H9 (cell line): ENCODE data around the gene NFU1. TPM values are rescaled to one million over a fixed set of nuclear protein-coding genes. Genes with fewer than 3 reads are reported as not detected.

Experiments
- DNase-seq: peaks from one replicate; pipeline ENCODE4 v3.0.0-alpha.2; 2017
- H2AFZ ChIP-seq: one replicate; pipeline ENCODE4 v1.6.1; 2013; ENCODE audit warnings: mild to moderate bottlenecking, low read length, control low read depth, moderate library complexity
- H2AK5ac ChIP-seq: 2 replicates; pipeline ENCODE4 v1.6.1; 2013; ENCODE audit warnings: low read length, control low read depth, mixed read lengths; ENCODE audit not compliant: insufficient read length
- H2BK120ac ChIP-seq: one replicate; pipeline ENCODE4 v1.6.1; 2013; ENCODE audit warnings: low read depth, mild to moderate bottlenecking, low read length, control low read depth, inconsistent platforms; ENCODE audit not compliant: poor library complexity, severe bottlenecking
- H2BK12ac ChIP-seq: 2 replicates; pipeline ENCODE4 v1.6.1; 2013; ENCODE audit warnings: low read length, control low read depth, mixed read lengths, low read depth; ENCODE audit not compliant: insufficient read length
- H2BK15ac ChIP-seq: 2 replicates; pipeline ENCODE4 v1.6.1; 2013; ENCODE audit warnings: low read depth, low read length, control low read depth
- H2BK20ac ChIP-seq: one replicate; pipeline ENCODE4 v1.6.1; 2013; ENCODE audit warnings: low read depth, mild to moderate bottlenecking, low read length, control low read depth, inconsistent platforms; ENCODE audit not compliant: poor library complexity, severe bottlenecking
- H2BK5ac ChIP-seq: 2 replicates; pipeline ENCODE4 v1.6.1; 2013; ENCODE audit warnings: low read length, control low read depth, mixed read lengths; ENCODE audit not compliant: insufficient read length
- H3K14ac ChIP-seq: 2 replicates; pipeline ENCODE4 v1.6.1; 2013; ENCODE audit warnings: low read length, control low read depth; ENCODE audit not compliant: insufficient read depth
- H3K18ac ChIP-seq: 2 replicates; pipeline ENCODE4 v1.6.1; 2013; ENCODE audit warnings: low read depth, mild to moderate bottlenecking, mixed read lengths, low read length, control low read depth; ENCODE audit not compliant: insufficient read length
- H3K23ac ChIP-seq: 2 replicates; pipeline ENCODE4 v1.6.1; 2013; ENCODE audit warnings: low read length, control low read depth, mixed read lengths, low read depth; ENCODE audit not compliant: insufficient read length
- H3K23me2 ChIP-seq: 2 replicates; pipeline ENCODE4 v1.6.1; 2013; ENCODE audit warnings: low read depth, mild to moderate bottlenecking, mixed read lengths, low read length, control low read depth; ENCODE audit not compliant: insufficient read length, poor library complexity, severe bottlenecking
- H3K27ac ChIP-seq: 2 replicates; pipeline ENCODE4 v1.5.1; 2013; ENCODE audit warnings: low read length, control low read depth, mixed read lengths, low read depth; ENCODE audit not compliant: insufficient read length
- H3K27me3 ChIP-seq: 2 replicates; pipeline ENCODE4 v1.6.1; 2013; ENCODE audit warnings: low read length, control low read depth, inconsistent platforms; ENCODE audit not compliant: insufficient read depth
- H3K4ac ChIP-seq: 2 replicates; pipeline ENCODE4 v1.6.1; 2013; ENCODE audit warnings: low read depth, mild to moderate bottlenecking, control low read depth, inconsistent platforms, low read length, moderate library complexity
- H3K4me1 ChIP-seq: 2 replicates; pipeline ENCODE4 v1.6.1; 2013; ENCODE audit warnings: low read length, control low read depth, inconsistent platforms; ENCODE audit not compliant: insufficient read depth
- H3K4me2 ChIP-seq: 2 replicates; pipeline ENCODE4 v1.6.1; 2013; ENCODE audit warnings: low read length, control low read depth, mixed read lengths; ENCODE audit not compliant: insufficient read length, insufficient read depth
- H3K56ac ChIP-seq: 2 replicates; pipeline ENCODE4 v1.6.1; 2013; ENCODE audit warnings: low read depth, mild to moderate bottlenecking, mixed read lengths, low read length, control low read depth; ENCODE audit not compliant: insufficient read length
- H3K79me1 ChIP-seq: 2 replicates; pipeline ENCODE4 v1.6.1; 2013; ENCODE audit warnings: low read depth, mild to moderate bottlenecking, moderate library complexity, low read length, control low read depth, inconsistent platforms; ENCODE audit not compliant: insufficient read depth, poor library complexity, severe bottlenecking
- H3K79me2 ChIP-seq: 2 replicates; pipeline ENCODE4 v1.6.1; 2013; ENCODE audit warnings: low read length, control low read depth, inconsistent platforms; ENCODE audit not compliant: insufficient read depth
- H3K9ac ChIP-seq: 2 replicates; pipeline ENCODE4 v1.6.1; 2013; ENCODE audit warnings: low read length, control low read depth, mixed read lengths; ENCODE audit not compliant: insufficient read length; ENCODE audit errors: extremely low read depth
- H3K9me3 ChIP-seq: one replicate; pipeline ENCODE4 v1.6.1; 2013; ENCODE audit warnings: low read depth, low read length, inconsistent platforms; ENCODE audit not compliant: control insufficient read depth
- H3T11ph ChIP-seq: one replicate; pipeline ENCODE4 v1.6.1; 2013; ENCODE audit warnings: mild to moderate bottlenecking, low read length, control low read depth, inconsistent platforms
- H4K20me1 ChIP-seq: one replicate; pipeline ENCODE4 v1.6.1; 2013; ENCODE audit not compliant: control insufficient read depth, insufficient read length, insufficient read depth
- H4K5ac ChIP-seq: 2 replicates; pipeline ENCODE4 v1.6.1; 2013; ENCODE audit warnings: low read depth, mild to moderate bottlenecking, mixed read lengths, low read length, control low read depth; ENCODE audit not compliant: insufficient read length
- H4K8ac ChIP-seq: replicated peaks from 2 replicates; pipeline ENCODE4 v1.6.1; 2013; ENCODE audit warnings: low read length, control low read depth, mixed read lengths, low read depth; ENCODE audit not compliant: insufficient read length
- H4K91ac ChIP-seq: 2 replicates; pipeline ENCODE4 v1.6.1; 2013; ENCODE audit warnings: low read depth, mild to moderate bottlenecking, moderate library complexity, mixed read lengths, low read length, control low read depth; ENCODE audit not compliant: insufficient read length
- H3K27ac Mint-ChIP-seq, 3 experiments: 2 replicates in 2 of 3; 3 replicates in 1 of 3; pipeline ENCODE4 v1.8.0; 2020 to 2021; ENCODE audit warnings: mixed read lengths in 3 of 3, mild to moderate bottlenecking in 1 of 3, moderate library complexity in 1 of 3
- H3K27me3 Mint-ChIP-seq: 2 replicates; pipeline ENCODE4 v1.8.0; 2021; ENCODE audit warnings: low read depth, mild to moderate bottlenecking, moderate library complexity, mixed read lengths
- H3K36me3 Mint-ChIP-seq, 3 experiments: 2 replicates in 2 of 3; 3 replicates in 1 of 3; pipeline ENCODE4 v1.8.0; 2020 to 2021; ENCODE audit warnings: low read depth in 3 of 3, mixed read lengths in 3 of 3; ENCODE audit not compliant: insufficient read depth in 1 of 3
- H3K4me1 Mint-ChIP-seq, 2 experiments: 2 replicates each; pipeline ENCODE4 v1.8.0; 2020; ENCODE audit warnings: mixed read lengths in 2 of 2
- H3K4me3 Mint-ChIP-seq, 2 experiments: 2 replicates in 1 of 2; 3 replicates in 1 of 2; pipeline ENCODE4 v1.8.0; 2020 to 2021; ENCODE audit warnings: mild to moderate bottlenecking in 2 of 2, mixed read lengths in 2 of 2, moderate library complexity in 1 of 2
- H3K9me3 Mint-ChIP-seq, 2 experiments: 2 replicates in 1 of 2; 3 replicates in 1 of 2; pipeline ENCODE4 v1.8.0; 2020; ENCODE audit warnings: mild to moderate bottlenecking in 2 of 2, mixed read lengths in 2 of 2, moderate library complexity in 1 of 2
- CTCF ChIP-seq: fragments of 200-600 bp; sonication (generic); conservative IDR thresholded peaks from 3 replicates; pipeline ENCODE4 v1.8.0; 2021; ENCODE audit warnings: antibody characterized with exemption, mild to moderate bottlenecking
- total RNA-seq: library from RNA; stranded (reverse); gene quantifications from 2 replicates; pipeline ENCODE4 v1.2.1, GENCODE V29; 2021

Gene NFU1
- total RNA-seq, 1 experiment from 2014 or later: 61.4 TPM

GRCh38 chr2:69411120-69411519 lies 26.1 kb downstream of the NFU1 start:
- Histone ChIP-seq H4K91ac (no peak overlapping the region), H3K4me2 (no peak overlapping the region), H3K9me3 (no peaks in the 10 kb centered on the region), H4K20me1 (no peaks in the 10 kb centered on the region), H4K8ac (no peak overlapping the region), H2BK15ac (no peak overlapping the region), H2AK5ac (no peak overlapping the region), H3K27ac (no peak overlapping the region), H3K79me2 (no peaks in the 10 kb centered on the region), H3K56ac (no peak overlapping the region), H2BK5ac (no peak overlapping the region), H3K9ac (no peak overlapping the region), H2BK120ac (no peak overlapping the region), H3T11ph (no peak overlapping the region), H3K23ac (no peak overlapping the region), H3K4me1 (no peaks in the 10 kb centered on the region), H3K14ac (no peak overlapping the region), H3K23me2 (no peaks in the 10 kb centered on the region), H2BK12ac (no peak overlapping the region), H3K18ac (no peak overlapping the region), H3K4ac (no peak overlapping the region), H2BK20ac (no peak overlapping the region), H3K27me3 (no peaks in the 10 kb centered on the region), H2AFZ (no peak overlapping the region), H4K5ac (no peak overlapping the region), H3K79me1 (no peaks in the 10 kb centered on the region)
- Mint-ChIP-seq H3K4me1 (no peaks in the 10 kb centered on the region), H3K27me3 (no peaks in the 10 kb centered on the region), H3K27ac (no peak overlapping the region), H3K4me3 (no peak overlapping the region), H3K9me3 (no peaks in the 10 kb centered on the region), H3K36me3 (peaks cover 7 to 49% (median 32%) of the 10 kb centered on the region in 3 experiments)
- DNase-seq: no peak
- TF ChIP-seq CTCF: no peak
